Measurements from ENCODE around the gene COTL1. TPM values are rescaled to one million over a fixed set of nuclear protein-coding genes. Genes with fewer than 3 reads are reported as not detected.

Gene COTL1
- total RNA-seq, 1 donor from 2014 or later: 179 TPM

GRCh38 chr16:84649511-84649861 is 31.6 kb upstream of the COTL1 start:
- H3K36me3 Mint-ChIP-seq: peaks cover 8% of the 10 kb centered on the region

GRCh38 chr16:84648595-84649510 is 31.0 kb upstream of the COTL1 start:
- H3K9me3 Mint-ChIP-seq: no peaks in the 10 kb centered on the region
- TF ChIP-seq CTCF (conservative IDR thresholded peaks at IDR 0.05): no peak
- peaks cover 16% of the 10 kb centered on the region for H3K4me1 Mint-ChIP-seq (ENCODE audit: unreplicated experiment)
- peaks cover 8% of the 10 kb centered on the region for H3K36me3 Mint-ChIP-seq
- H3K27ac Mint-ChIP-seq: peak overlapping the region; percentile 73
- H3K4me3 Mint-ChIP-seq: peak overlapping the region; percentile 85
- H3K27me3 Mint-ChIP-seq: peaks cover 7% of the 10 kb centered on the region
- DNase-seq (ENCODE audit: extremely low spot score, unreplicated experiment): no peak

More at GRCh38 chr16:84649511-84649861, 31.6 kb upstream of the COTL1 start:
- no peak for TF ChIP-seq CTCF (conservative IDR thresholded peaks at IDR 0.05)
- DNase-seq (ENCODE audit: extremely low spot score, unreplicated experiment): no peak
- Mint-ChIP-seq H3K27ac (peak overlapping the region; percentile 73), H3K9me3 (no peaks in the 10 kb centered on the region), H3K4me1 (ENCODE audit: unreplicated experiment) (peaks cover 16% of the 10 kb centered on the region), H3K4me3 (peak overlapping the region; percentile 85), H3K27me3 (peaks cover 7% of the 10 kb centered on the region)

- H3K9me3 Mint-ChIP-seq: no peaks in the 10 kb centered on the region
- H3K4me1 Mint-ChIP-seq (ENCODE audit: unreplicated experiment): peaks cover 17% of the 10 kb centered on the region
- DNase-seq (ENCODE audit: extremely low spot score, unreplicated experiment): peak; percentile 79
- peaks cover 5% of the 10 kb centered on the region for H3K36me3 Mint-ChIP-seq
- TF ChIP-seq CTCF (conservative IDR thresholded peaks at IDR 0.05): peak; percentile 35
- peak within 1 kb of the TSS; percentile 86 for H3K27ac Mint-ChIP-seq
- H3K4me3 Mint-ChIP-seq: peak within 1 kb of the TSS; percentile 87
- peaks cover 7% of the 10 kb centered on the region for H3K27me3 Mint-ChIP-seq
Measured at GRCh38 chr16:84647828-84648594, 30.1 kb upstream of the COTL1 start, which contains the start of gene KLHL36. Gene KLHL36 (plus strand): TSS chr16:84648511. CDS start chr16:84650868, 2,357 bp downstream.

GRCh38 chr16:84643674-84644073 is 25.8 kb upstream of the COTL1 start:
- DNase-seq (ENCODE audit: extremely low spot score, unreplicated experiment): no peak
- no peak overlapping the region for H3K27ac Mint-ChIP-seq
- H3K4me1 Mint-ChIP-seq (ENCODE audit: unreplicated experiment): peaks cover 22% of the 10 kb centered on the region
- peaks cover 7% of the 10 kb centered on the region for H3K27me3 Mint-ChIP-seq
- no peaks in the 10 kb centered on the region for H3K9me3 Mint-ChIP-seq
- H3K4me3 Mint-ChIP-seq: no peak overlapping the region
- no peaks in the 10 kb centered on the region for H3K36me3 Mint-ChIP-seq
- TF ChIP-seq CTCF (conservative IDR thresholded peaks at IDR 0.05): no peak

GRCh38 chr16:84643180-84643583 is 25.3 kb upstream of the COTL1 start:
- Mint-ChIP-seq H3K4me1 (ENCODE audit: unreplicated experiment) (peaks cover 22% of the 10 kb centered on the region), H3K27ac (peak overlapping the region; percentile 50)
- no peak for DNase-seq (ENCODE audit: extremely low spot score, unreplicated experiment)

More at GRCh38 chr16:84643180-84643583, 25.3 kb upstream of the COTL1 start:
- Mint-ChIP-seq H3K4me3 (no peak overlapping the region), H3K36me3 (no peaks in the 10 kb centered on the region), H3K27me3 (peaks cover 7% of the 10 kb centered on the region), H3K9me3 (no peaks in the 10 kb centered on the region)
- TF ChIP-seq CTCF (conservative IDR thresholded peaks at IDR 0.05): no peak

Data from type B pancreatic cell (in vitro differentiated cells).